Breast epithelium (tissue), 3 donors: ENCODE measurements around the gene SLC22A14.

ENCODE experiments used
- POLR2A ChIP-seq: fragments of 450-650 bp; IDR thresholded peaks from one replicate; pipeline ENCODE4 v1.6.1; 2016; ENCODE audit warnings: antibody characterized with exemption, mild to moderate bottlenecking, moderate library complexity
- POLR2AphosphoS5 ChIP-seq, 3 donors: sonication (generic); formaldehyde crosslinking; IDR thresholded peaks; one replicate each; pipeline ENCODE4 v1.6.1; 2017; ENCODE audit warnings: antibody characterized with exemption in 3 of 3
- TF ChIP-seq, protein P1 (sequence below), 3 donors: fragments of 450-650 bp; IDR thresholded peaks; one replicate each; pipeline ENCODE4 v1.5.1; 2016 to 2017; ENCODE audit warnings: antibody characterized with exemption in 3 of 3, mild to moderate bottlenecking in 3 of 3, moderate library complexity in 3 of 3

DNA sequence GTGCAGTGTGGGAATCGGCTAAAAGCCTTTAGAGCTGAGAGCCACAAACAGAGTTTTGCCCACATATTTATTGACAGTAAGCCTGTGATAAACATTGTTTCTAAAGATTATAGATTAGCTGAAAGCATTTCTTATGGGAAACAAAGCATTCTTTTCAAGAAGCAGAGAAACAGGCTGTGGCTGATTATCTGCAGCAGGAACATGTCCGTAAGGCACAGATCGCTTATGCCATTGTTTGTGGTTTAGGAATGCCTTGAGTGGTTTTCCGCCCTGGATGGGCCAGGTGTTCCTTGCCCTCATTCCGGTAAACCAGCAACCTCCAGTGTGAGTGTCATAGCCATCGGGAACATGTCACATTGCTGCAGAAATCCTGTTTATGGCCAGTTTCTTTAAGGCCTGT lies 76.9 kb downstream of the SLC22A14 start:
- TF ChIP-seq POLR2A (no peak), POLR2AphosphoS5 (IDR thresholded peaks at IDR 0.05) (no peak)
- TF ChIP-seq, protein P1, sequence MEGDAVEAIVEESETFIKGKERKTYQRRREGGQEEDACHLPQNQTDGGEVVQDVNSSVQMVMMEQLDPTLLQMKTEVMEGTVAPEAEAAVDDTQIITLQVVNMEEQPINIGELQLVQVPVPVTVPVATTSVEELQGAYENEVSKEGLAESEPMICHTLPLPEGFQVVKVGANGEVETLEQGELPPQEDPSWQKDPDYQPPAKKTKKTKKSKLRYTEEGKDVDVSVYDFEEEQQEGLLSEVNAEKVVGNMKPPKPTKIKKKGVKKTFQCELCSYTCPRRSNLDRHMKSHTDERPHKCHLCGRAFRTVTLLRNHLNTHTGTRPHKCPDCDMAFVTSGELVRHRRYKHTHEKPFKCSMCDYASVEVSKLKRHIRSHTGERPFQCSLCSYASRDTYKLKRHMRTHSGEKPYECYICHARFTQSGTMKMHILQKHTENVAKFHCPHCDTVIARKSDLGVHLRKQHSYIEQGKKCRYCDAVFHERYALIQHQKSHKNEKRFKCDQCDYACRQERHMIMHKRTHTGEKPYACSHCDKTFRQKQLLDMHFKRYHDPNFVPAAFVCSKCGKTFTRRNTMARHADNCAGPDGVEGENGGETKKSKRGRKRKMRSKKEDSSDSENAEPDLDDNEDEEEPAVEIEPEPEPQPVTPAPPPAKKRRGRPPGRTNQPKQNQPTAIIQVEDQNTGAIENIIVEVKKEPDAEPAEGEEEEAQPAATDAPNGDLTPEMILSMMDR (IDR thresholded peaks at IDR 0.05) = no peak
